GM12864 (cell line): Measurements from ENCODE around the gene TCP11.

Experiments
- DNase-seq: peaks from one replicate; pipeline ENCODE4 v3.0.0-alpha.2; 2011; ENCODE audit warnings: low read depth
- H3K4me3 ChIP-seq: 2 replicates; pipeline ENCODE4 v1.5.1; 2011; ENCODE audit warnings: mild to moderate bottlenecking, low read depth, low read length, control low read depth
- TF ChIP-seq, protein P1 (sequence below): IDR thresholded peaks from 2 replicates; pipeline ENCODE4 v1.5.1; 2011; ENCODE audit warnings: low read depth, mild to moderate bottlenecking, moderate library complexity, low read length, control low read depth, inconsistent platforms; ENCODE audit errors: missing control alignments

The TCP11 gene

DNA sequence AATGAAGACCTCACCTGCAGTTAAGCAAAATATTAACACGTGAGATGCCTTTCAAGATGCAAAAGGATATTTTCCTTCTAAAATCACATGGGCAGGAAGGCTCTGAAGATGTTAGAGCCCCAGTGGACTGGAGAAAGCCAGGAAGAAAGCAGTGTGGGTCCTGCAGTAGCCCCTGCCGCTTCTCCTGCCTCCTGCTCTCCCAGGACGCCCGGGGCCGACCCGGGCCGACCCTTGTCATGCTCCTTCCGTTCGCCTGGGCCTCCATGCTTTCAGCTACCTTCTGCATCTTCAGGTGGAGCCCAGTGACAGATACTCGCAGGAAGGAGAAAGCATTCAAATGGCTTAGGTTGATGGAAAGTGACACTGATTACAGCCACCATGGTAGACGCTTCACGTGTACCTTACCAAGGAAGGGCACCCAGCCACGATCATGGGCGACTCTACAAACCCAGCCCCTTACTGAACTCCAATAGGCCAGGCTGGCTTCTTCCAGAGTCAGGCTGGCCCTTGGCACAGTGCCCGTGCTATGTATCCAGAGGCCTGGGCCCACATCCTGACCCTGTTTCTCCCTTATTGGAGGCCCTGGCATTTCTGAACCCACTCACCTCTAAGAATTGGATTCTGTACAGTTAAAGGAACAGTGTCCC, 69.0 kb downstream of the TCP11 start:
- DNase-seq, result no peak
- H3K4me3 ChIP-seq, result no peak overlapping the region
- TF ChIP-seq, protein P1, sequence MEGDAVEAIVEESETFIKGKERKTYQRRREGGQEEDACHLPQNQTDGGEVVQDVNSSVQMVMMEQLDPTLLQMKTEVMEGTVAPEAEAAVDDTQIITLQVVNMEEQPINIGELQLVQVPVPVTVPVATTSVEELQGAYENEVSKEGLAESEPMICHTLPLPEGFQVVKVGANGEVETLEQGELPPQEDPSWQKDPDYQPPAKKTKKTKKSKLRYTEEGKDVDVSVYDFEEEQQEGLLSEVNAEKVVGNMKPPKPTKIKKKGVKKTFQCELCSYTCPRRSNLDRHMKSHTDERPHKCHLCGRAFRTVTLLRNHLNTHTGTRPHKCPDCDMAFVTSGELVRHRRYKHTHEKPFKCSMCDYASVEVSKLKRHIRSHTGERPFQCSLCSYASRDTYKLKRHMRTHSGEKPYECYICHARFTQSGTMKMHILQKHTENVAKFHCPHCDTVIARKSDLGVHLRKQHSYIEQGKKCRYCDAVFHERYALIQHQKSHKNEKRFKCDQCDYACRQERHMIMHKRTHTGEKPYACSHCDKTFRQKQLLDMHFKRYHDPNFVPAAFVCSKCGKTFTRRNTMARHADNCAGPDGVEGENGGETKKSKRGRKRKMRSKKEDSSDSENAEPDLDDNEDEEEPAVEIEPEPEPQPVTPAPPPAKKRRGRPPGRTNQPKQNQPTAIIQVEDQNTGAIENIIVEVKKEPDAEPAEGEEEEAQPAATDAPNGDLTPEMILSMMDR, result no peak

DNA sequence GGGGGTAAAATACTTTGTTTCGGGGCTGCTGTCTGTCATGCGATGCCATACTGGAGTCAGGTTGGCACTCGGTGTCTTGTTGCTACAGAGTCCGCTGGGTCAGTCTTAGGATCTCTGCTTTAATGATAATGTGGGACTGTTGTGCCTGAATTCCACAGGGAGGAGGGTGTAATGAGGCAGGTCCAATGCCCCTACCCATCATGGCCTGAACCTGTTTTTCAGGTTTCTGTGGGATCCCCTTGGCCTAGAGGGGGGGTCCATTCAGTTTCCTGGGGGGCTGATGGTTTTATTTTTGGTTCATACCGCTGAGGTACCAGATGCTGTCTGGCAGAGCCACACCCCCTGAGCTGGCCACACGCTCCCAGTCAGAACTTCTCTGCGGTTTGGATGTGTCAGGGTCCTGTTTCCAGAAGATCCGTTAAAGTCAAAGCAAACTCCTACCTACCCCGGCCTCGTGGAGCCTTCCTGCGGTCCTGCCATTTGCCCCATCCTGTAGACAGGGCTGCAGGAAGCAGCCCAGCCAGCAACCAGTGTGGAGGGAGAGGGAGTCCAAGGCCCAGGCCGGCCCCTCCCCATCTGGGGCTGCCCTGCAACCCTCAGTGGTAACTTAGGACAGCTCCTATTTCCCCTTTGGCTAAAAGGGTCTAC, 69.7 kb downstream of the TCP11 start:
- TF ChIP-seq, protein P1, result no peak
- no peak overlapping the region for H3K4me3 ChIP-seq
- no peak for DNase-seq

DNA sequence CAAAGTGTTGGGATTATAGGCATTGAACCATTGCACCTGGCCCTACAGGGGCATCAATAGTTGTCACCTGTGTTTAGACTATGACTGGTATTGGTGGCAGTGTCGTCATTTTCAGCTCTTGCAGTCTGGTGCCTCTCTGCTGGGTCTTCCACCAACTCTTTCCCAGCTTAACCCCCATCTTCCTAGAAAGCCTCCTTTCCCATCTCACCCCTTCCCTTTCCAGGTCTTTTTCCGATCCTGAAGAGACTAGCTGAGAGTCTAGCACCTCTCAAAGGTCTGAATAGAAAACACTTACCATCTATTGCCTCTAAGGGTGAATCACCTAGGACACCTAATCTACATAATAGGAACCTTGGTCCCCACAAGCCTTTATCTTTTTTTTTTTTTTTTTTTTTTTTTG, 71.0 kb downstream of the TCP11 start:
- no peak for DNase-seq
- TF ChIP-seq, protein P1, result no peak
- no peak overlapping the region for H3K4me3 ChIP-seq

DNA sequence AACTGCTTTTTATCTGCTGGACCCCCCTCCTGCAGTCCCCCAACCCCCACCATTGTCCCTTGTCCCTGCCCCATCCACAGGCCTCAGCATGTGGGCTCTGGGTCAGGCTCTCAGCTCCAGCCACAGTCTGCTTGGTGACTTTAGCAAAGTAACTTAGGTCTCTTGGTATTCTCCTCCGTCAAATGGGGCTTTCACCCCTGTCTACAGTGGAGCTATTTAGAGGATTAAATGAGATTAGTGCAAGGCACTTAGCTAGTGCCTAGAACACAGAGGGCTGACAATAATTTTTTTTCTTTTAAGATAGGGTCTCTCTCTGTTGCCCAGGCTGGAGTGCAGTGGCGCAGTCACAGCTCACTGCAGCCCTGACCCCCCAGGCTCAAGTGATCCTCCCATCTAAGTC, 71.9 kb downstream of the TCP11 start:
- H3K4me3 ChIP-seq, result no peak overlapping the region
- DNase-seq, result no peak
- TF ChIP-seq, protein P1, result no peak

DNA sequence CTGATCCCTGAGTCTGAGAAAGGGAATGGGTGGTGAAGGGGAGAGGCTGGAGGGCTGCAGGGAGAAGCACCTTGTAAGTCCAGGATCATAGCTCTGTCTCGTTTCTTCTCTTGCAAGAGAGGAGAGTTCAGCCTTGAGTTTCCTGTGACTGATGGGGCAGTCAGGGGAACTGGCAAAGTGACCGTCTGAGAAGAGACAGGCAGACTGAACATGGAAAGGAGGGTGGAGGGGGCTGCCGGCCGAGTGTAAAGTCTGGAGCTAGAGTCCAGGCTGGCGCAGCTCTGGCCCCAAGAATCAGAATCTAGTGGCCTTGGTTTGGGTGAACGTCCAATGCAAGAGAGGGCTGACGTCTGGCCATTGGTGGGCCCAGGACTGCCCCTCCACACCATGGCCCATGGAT, 72.5 kb downstream of the TCP11 start:
- no peak overlapping the region for H3K4me3 ChIP-seq
- TF ChIP-seq, protein P1, result no peak
- no peak for DNase-seq

DNA sequence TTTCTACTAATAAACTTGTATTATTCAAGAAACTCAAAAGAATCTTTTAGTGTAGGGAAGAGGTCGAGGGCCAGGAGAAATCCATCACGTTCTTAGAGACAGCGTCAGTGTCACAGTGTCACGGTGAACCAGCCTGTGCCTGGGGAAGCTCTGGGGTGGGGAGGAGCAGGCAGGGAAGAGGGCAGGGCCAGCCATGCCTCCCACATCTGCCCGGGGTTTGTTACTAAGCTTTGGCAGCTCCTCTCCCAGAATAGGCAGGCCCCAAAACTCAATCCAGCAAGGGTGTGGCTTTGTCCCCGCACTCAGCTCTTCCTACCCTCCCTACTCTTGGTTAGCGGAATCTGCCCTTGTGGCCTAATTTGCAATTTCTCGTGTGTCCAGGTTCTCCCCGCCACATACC, 72.9 kb downstream of the TCP11 start:
- DNase-seq, result no peak
- TF ChIP-seq, protein P1, result no peak
- no peak overlapping the region for H3K4me3 ChIP-seq
